ENCODE data around the gene ZNF414.

DNA sequence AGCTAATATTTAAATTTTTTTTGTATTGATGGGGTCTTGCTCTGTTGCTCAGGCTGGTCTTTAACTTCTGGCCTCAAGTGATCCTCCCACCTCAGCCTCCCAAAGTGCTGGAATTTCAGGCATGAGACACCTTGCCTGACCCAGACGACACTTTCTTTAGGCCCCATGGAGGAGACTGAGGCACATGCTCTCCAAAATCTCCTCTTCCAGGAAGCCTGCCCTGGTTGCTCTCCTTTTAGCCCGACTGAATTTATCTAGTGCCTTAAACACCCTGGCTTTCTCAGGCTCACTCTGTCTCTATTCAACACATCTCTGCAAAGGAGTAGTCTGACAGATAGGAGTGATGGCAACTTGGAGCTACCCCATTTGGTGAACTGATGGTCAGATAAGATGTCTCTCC, 44.4 kb upstream of the ZNF414 start:
- TF ChIP-seq, protein P1, sequence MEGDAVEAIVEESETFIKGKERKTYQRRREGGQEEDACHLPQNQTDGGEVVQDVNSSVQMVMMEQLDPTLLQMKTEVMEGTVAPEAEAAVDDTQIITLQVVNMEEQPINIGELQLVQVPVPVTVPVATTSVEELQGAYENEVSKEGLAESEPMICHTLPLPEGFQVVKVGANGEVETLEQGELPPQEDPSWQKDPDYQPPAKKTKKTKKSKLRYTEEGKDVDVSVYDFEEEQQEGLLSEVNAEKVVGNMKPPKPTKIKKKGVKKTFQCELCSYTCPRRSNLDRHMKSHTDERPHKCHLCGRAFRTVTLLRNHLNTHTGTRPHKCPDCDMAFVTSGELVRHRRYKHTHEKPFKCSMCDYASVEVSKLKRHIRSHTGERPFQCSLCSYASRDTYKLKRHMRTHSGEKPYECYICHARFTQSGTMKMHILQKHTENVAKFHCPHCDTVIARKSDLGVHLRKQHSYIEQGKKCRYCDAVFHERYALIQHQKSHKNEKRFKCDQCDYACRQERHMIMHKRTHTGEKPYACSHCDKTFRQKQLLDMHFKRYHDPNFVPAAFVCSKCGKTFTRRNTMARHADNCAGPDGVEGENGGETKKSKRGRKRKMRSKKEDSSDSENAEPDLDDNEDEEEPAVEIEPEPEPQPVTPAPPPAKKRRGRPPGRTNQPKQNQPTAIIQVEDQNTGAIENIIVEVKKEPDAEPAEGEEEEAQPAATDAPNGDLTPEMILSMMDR (IDR thresholded peaks at IDR 0.05; ENCODE audit: poor library complexity), result no peak
- no peak for TF ChIP-seq EZH2 (IDR thresholded peaks at IDR 0.05; ENCODE audit: borderline replicate concordance)

All from hepatocyte (in vitro differentiated cells).